Mammary epithelial cell (primary cell): ENCODE data around the gene ATP10A.

Experiments used
- EZH2 ChIP-seq: IDR thresholded peaks from 2 replicates; pipeline ENCODE4 v1.6.1; 2012; ENCODE audit warnings: low read length, inconsistent platforms, borderline replicate concordance
- TF ChIP-seq, protein P1 (sequence below), 2 donors: IDR thresholded peaks in 1 of 2; conservative IDR thresholded peaks in 1 of 2; 2 replicates each; pipeline ENCODE4 v1.5.1; 2011 to 2012; ENCODE audit warnings: inconsistent platforms in 2 of 2, low read length in 2 of 2, mild to moderate bottlenecking in 2 of 2, control low read depth in 1 of 2, low read depth in 1 of 2; ENCODE audit not compliant: insufficient read depth in 1 of 2; ENCODE audit errors: extremely low read depth in 1 of 2

- TF ChIP-seq, protein P1, sequence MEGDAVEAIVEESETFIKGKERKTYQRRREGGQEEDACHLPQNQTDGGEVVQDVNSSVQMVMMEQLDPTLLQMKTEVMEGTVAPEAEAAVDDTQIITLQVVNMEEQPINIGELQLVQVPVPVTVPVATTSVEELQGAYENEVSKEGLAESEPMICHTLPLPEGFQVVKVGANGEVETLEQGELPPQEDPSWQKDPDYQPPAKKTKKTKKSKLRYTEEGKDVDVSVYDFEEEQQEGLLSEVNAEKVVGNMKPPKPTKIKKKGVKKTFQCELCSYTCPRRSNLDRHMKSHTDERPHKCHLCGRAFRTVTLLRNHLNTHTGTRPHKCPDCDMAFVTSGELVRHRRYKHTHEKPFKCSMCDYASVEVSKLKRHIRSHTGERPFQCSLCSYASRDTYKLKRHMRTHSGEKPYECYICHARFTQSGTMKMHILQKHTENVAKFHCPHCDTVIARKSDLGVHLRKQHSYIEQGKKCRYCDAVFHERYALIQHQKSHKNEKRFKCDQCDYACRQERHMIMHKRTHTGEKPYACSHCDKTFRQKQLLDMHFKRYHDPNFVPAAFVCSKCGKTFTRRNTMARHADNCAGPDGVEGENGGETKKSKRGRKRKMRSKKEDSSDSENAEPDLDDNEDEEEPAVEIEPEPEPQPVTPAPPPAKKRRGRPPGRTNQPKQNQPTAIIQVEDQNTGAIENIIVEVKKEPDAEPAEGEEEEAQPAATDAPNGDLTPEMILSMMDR (conservative IDR thresholded peaks at IDR 0.05 in 1 of 2, IDR thresholded peaks at IDR 0.05 in 1 of 2; ENCODE audit: extremely low read depth in 1 of 2, insufficient read depth in 1 of 2, low read depth in 1 of 2, low read length in 2 of 2): no peak
- no peak for TF ChIP-seq EZH2
Measured at GRCh38 chr15:25899870-25900269, 36.7 kb upstream of the ATP10A start.
